Activated CD8-positive, alpha-beta memory T cell treated with anti-CD3 and anti-CD28 coated beads, Interleukin-2, amount 50 U/mL, for 24 hours (primary cell): ENCODE data around the gene NIPSNAP2.
"Not testable (repeated sequence)": the region's sequence is repeated elsewhere in the genome, so short reads cannot be mapped to it uniquely, and the experiment has no call there.

Experiments
- DNase-seq: peaks from one replicate; pipeline ENCODE4 v3.0.0-alpha.2; 2020; ENCODE audit errors: extremely low read depth

NIPSNAP2 gene

DNA sequence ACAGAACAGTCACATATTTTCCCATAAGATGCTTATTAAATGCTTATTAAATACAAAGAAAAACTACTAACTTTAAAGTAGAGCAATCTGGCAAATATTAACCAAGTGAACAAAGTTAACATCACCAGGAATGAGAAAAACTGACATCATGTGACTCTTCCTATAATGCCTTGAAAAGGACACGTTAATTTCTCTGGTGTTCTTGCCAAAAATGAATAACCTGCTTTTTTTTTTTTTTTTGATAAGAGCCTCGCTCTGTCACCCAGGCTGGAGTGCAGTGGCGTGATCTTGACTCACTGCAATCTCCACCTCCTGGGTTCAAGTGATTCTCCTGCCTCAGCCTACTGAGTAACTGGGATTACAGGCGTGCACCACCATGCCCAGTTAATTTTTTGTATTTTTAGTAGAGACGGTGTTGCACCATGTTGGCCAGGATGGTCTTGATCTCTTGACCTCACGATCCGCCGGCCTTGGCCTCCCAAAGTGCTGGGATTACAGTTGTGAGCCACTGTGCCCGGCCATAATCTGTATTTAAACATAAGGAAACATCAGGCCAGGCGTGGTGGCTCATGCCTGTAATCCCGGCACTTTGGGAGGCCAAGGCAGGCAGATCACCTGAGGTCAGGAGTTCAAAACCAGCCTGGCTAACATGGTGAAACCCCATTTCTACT is 83.2 kb downstream of the NIPSNAP2 start:
- DNase-seq: not testable (repeated sequence)

DNA sequence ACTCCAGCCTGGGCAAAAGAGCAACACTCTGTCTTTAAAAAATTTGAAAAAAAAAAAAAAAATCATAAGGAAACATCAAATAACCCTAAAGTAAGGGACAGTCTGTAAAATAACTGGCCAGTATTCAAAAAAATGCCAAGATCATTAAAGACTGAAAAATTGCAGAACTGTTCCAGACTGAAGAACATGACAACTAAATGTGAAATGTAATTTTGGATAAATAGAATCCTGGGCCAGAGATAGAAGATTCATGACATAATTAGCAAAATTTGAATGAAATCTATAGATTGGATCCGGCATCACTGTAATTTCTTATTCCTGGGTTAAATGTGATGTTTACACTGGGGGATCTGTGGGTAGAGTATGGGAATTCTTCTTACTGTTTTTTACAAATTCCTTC is 83.9 kb downstream of the NIPSNAP2 start:
- no peak for DNase-seq

DNA sequence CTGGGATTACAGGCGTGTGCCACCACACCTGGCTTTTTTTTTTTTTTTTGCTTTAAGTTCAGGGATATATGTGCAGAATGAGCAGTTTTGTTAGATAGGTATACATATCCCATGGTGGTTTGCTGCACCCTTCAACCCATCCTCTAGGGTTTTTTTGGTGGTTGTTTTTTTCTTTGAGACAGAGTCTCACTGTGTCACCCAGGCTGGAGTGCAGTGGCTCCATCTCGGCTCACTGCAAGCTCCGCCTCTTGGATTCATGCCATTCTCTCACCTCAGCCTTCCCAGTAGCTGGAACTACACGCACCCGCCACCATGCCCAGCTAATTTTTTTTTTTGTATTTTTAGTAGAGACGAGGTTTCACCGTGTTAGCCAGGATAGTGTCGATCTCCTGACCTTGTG is 84.4 kb downstream of the NIPSNAP2 start:
- DNase-seq: not testable (repeated sequence)
